HepG2 (cell line): ENCODE measurements around the gene SDCCAG8. TPM values are rescaled to one million over a fixed set of nuclear protein-coding genes. Genes with fewer than 3 reads are reported as not detected.

Source experiments
- ATAC-seq: fragments of 200-7000 bp; cut with Tn5 transposase; 3 replicates; pipeline ENCODE4 v1.9.1; 2020; ENCODE audit warnings: mild to moderate bottlenecking, moderate library complexity
- BruUV-seq: library from RNA; stranded (reverse); fragments of 400-500 nt; replicated peaks from 2 replicates; lab custom pipeline; 2021; lab: Mats Ljungman, UMichigan
- CTCF ChIA-PET: fragments of 300-600 bp; formaldehyde crosslinking; extraction: SDS; loops from one replicate; lab custom pipeline; 2021; ENCODE audit warnings: low total read pairs, inconsistent platforms, low intra/inter-chr PET ratio; lab: Yijun Ruan, JAX
- POLR2A ChIA-PET: fragments of 350-600 bp; sonication (Branson Sonifier 250); formaldehyde crosslinking; loops from one replicate; lab custom pipeline; 2020; ENCODE audit warnings: antibody characterized with exemption, inconsistent platforms; lab: Yijun Ruan, JAX
- DNase-seq: peaks from one replicate; pipeline ENCODE4 v3.0.0-alpha.2; 2015; ENCODE audit warnings: low spot score
- FAIRE-seq: peaks from 3 replicates; lab custom pipeline; 2011; peaks lifted over from hg19 to GRCh38; lab: Jason Lieb, UNC
- H2AFZ ChIP-seq: one replicate; pipeline ENCODE4 v1.6.1; 2011; ENCODE audit warnings: low read length, inconsistent platforms
- H3K27ac ChIP-seq: fragments of 300-600 bp; 3 replicates; pipeline ENCODE4 v1.8.0; 2011; ENCODE audit warnings: mixed run types, mild to moderate bottlenecking, mixed read lengths, low read length, inconsistent platforms; ENCODE audit not compliant: insufficient read depth; ENCODE audit errors: extremely low read length
- H3K27me3 ChIP-seq, 2 experiments: fragments of 200-600 bp in 1 of 2; 2 replicates in 1 of 2; 3 replicates in 1 of 2; pipeline versions ENCODE4 v1.6.0 to v1.8.0; 2011; ENCODE audit warnings: low read length in 2 of 2, mild to moderate bottlenecking in 2 of 2, moderate library complexity in 2 of 2, inconsistent platforms in 1 of 2; ENCODE audit not compliant: insufficient read depth in 2 of 2, control insufficient read depth in 1 of 2
- H3K36me3 ChIP-seq, 2 experiments: fragments of 200-600 bp in 1 of 2; replicated peaks in 1 of 2; 2 replicates in 1 of 2; 3 replicates in 1 of 2; pipeline versions ENCODE4 v1.5.1 to v1.8.0; 2011; ENCODE audit warnings: low read length in 2 of 2, inconsistent platforms in 1 of 2; ENCODE audit not compliant: insufficient read depth in 2 of 2, control insufficient read depth in 1 of 2
- H3K4me1 ChIP-seq: 2 replicates; pipeline ENCODE4 v1.5.1; 2012; ENCODE audit warnings: low read length, inconsistent platforms; ENCODE audit not compliant: insufficient read depth
- H3K4me2 ChIP-seq: 2 replicates; pipeline ENCODE4 v1.6.0; 2011; ENCODE audit warnings: low read depth, low read length, inconsistent platforms
- H3K4me3 ChIP-seq, 3 experiments: fragments of 200-600 bp in 1 of 3; sonication (generic), shearing (Covaris generic) in 1 of 3; replicated peaks in 1 of 3; 2 replicates each; pipeline ENCODE4 v1.5.1; 2011 to 2016; ENCODE audit warnings: low read length in 3 of 3, inconsistent platforms in 2 of 3, low read depth in 2 of 3, mild to moderate bottlenecking in 2 of 3, control low read depth in 1 of 3, mixed read lengths in 1 of 3; ENCODE audit not compliant: insufficient read depth in 1 of 3
- H3K79me2 ChIP-seq: one replicate; pipeline ENCODE4 v1.6.1; 2011; ENCODE audit warnings: low read length, inconsistent platforms; ENCODE audit not compliant: insufficient read depth
- H3K9ac ChIP-seq: 2 replicates; pipeline ENCODE4 v1.6.0; 2011; ENCODE audit warnings: mild to moderate bottlenecking, low read depth, low read length, inconsistent platforms; ENCODE audit not compliant: insufficient read depth
- H3K9me3 ChIP-seq: 2 replicates; pipeline ENCODE4 v1.5.1; 2012; ENCODE audit warnings: mild to moderate bottlenecking, low read length
- H4K20me1 ChIP-seq: 2 replicates; pipeline ENCODE4 v1.6.0; 2011; ENCODE audit warnings: inconsistent platforms, mild to moderate bottlenecking, low read length, moderate library complexity; ENCODE audit not compliant: insufficient read depth
- ARID5B ChIP-seq: IDR thresholded peaks from 2 replicates; pipeline ENCODE4 v1.4.0; 2020; ENCODE audit warnings: mild to moderate bottlenecking, missing genetic modification reagents
- CBX1 ChIP-seq: IDR thresholded peaks from one replicate; pipeline ENCODE4 v1.6.1; 2016; ENCODE audit warnings: antibody characterized with exemption, low read depth
- MLX ChIP-seq: IDR thresholded peaks from 2 replicates; pipeline ENCODE4 v1.6.1; 2016
- TEAD3 ChIP-seq: optimal IDR thresholded peaks from 2 replicates; pipeline ENCODE3; 2016; ENCODE audit warnings: borderline replicate concordance
- WGBS: methylation state at CpG from one replicate; pipeline ENCODE4 v1.1.6; 2017; ENCODE audit warnings: low lambda C conversion rate; 5-methylcytosine and 5-hydroxymethylcytosine counted together
- in situ Hi-C: cut with HindIII; loops from 2 replicates; pipeline ENCODE4 v1.10.0; 2017; ENCODE audit warnings: low pct_unique_long_range_greater_than_20kb; ENCODE audit not compliant: extremely low pct_ligation_motif_present
- intact Hi-C: fragments of 100-400 bp; cut with micrococcal nuclease; formaldehyde crosslinking; loops from one replicate; pipeline ENCODE4 v1.10.0; 2022; ENCODE audit not compliant: unreplicated experiment
- polyA plus RNA-seq, 8 experiments: library from polyadenylated mRNA; depleted of rRNA in 3 of 8; stranded (reverse) in 7 of 8; unstranded in 1 of 8; fragments of >200 nt; fragmentation: Illumina TruSeq in 4 of 8; extraction: Trizol in 4 of 8; gene quantifications; 2 replicates each; pipeline versions ENCODE4 v1.2.1 to v1.2.3, GENCODE V29; 2011 to 2016; ENCODE audit warnings: low read depth in 4 of 8, missing spikeins in 1 of 8, mixed read lengths in 1 of 8; ENCODE audit not compliant: insufficient read depth in 1 of 8
- total RNA-seq, 5 experiments: library from RNA; depleted of rRNA; stranded (reverse); fragments of >200 nt; fragmentation: Illumina TruSeq; extraction: Trizol; gene quantifications; 2 replicates each; pipeline ENCODE4 v1.2.3, GENCODE V29; 2016; ENCODE audit warnings: low read depth in 1 of 5

SDCCAG8 gene
- total and polyA plus RNA-seq, 2 of the 13 experiments (the other 11 are each of a cell fraction or from before 2014, with no cell fraction given): 9.5 to 13.4 TPM

GRCh38 chr1:243432136-243432535 is 176.3 kb downstream of the SDCCAG8 start:
- 75% methylated on average over 3 of the region's 3 CpGs for WGBS
- ChIA-PET POLR2A (no interaction called here), CTCF (no interaction called here)
- no peak for DNase-seq
- no peaks in the 10 kb centered on the region for H3K36me3 ChIP-seq
- FAIRE-seq: no peak
- H2AFZ ChIP-seq: no peak overlapping the region
- no peaks in the 10 kb centered on the region for H3K4me1 ChIP-seq
- H3K9me3 ChIP-seq: no peaks in the 10 kb centered on the region
- TF ChIP-seq TEAD3 (CRISPR knock-in tag) (no peak), MLX (CRISPR knock-in tag) (no peak), CBX1 (no peak), ARID5B (no peak)
- H4K20me1 ChIP-seq: no peaks in the 10 kb centered on the region
- H3K27me3 ChIP-seq: no peaks in the 10 kb centered on the region; a peak in 1 of 5 replicates
- ATAC-seq: no peak
- intact Hi-C loops: no loop called here
- no peaks in the 10 kb centered on the region for H3K79me2 ChIP-seq
- no peak overlapping the region for H3K27ac ChIP-seq
- no peak overlapping the region for H3K4me2 ChIP-seq
- in situ Hi-C loops: no loop called here
- H3K9ac ChIP-seq: no peak overlapping the region
- H3K4me3 ChIP-seq: no peak overlapping the region
- BruUV-seq: no TSS peak
